ENCODE data around the gene ANGPTL4. TPM values are rescaled to one million over a fixed set of nuclear protein-coding genes. Genes with fewer than 3 reads are reported as not detected.
A peak's percentile ranks its signal among the peaks of the same experiment; 100 is the strongest.

Gene ANGPTL4
- total and polyA plus RNA-seq, 9 of the 15 experiments (the other 6 are each of a cell fraction or from before 2014, with no cell fraction given) = 0.05 to 0.77 (median 0.22) TPM; not detected in 4

- TF ChIP-seq STAT6 (CRISPR knock-in tag; IDR thresholded peaks at IDR 0.05) (peak; percentile 88; the same call in 1 of the 2 replicates), NFRKB (IDR thresholded peaks at IDR 0.05; ENCODE audit: low read depth) (peak; percentile 79), CEBPG (CRISPR knock-in tag; IDR thresholded peaks at IDR 0.05) (no peak), CEBPG (tag; conservative IDR thresholded peaks at IDR 0.05 in 1 of 2, IDR thresholded peaks at IDR 0.05 in 1 of 2) (no peak), TSC22D4 (tag; IDR thresholded peaks at IDR 0.05) (no peak), HOMEZ (CRISPR knock-in tag; IDR thresholded peaks at IDR 0.05) (no peak), RFX7 (CRISPR knock-in tag; IDR thresholded peaks at IDR 0.05) (no peak), TARDBP (IDR thresholded peaks at IDR 0.05) (no peak), RBM17 (IDR thresholded peaks at IDR 0.05; ENCODE audit: borderline replicate concordance, low read depth, low read length) (no peak), TAL1 (IDR thresholded peaks at IDR 0.05) (no peak), PRPF4 (IDR thresholded peaks at IDR 0.05; ENCODE audit: insufficient read depth, low read depth, low read length, poor library complexity, severe bottlenecking) (peak; percentile 72), HNRNPL (IDR thresholded peaks at IDR 0.05; ENCODE audit: low read depth, low read length) (no peak), MCM2 (IDR thresholded peaks at IDR 0.05; ENCODE audit: low read depth) (no peak), E2F6 (IDR thresholded peaks at IDR 0.05; ENCODE audit: borderline replicate concordance in 1 of 2, extremely low read depth in 1 of 2, insufficient read depth in 1 of 2, insufficient read length in 1 of 2, low read depth in 1 of 2, low read length in 1 of 2, poor library complexity in 1 of 2, severe bottlenecking in 1 of 2) (peak; percentile 21 to 43), GMEB1 (CRISPR knock-in tag; IDR thresholded peaks at IDR 0.05) (peak; percentile 71), CGGBP1 (CRISPR knock-in tag; IDR thresholded peaks at IDR 0.05) (no peak), ELF1 (tag; IDR thresholded peaks at IDR 0.05) (peak; percentile 65), C11orf30 (IDR thresholded peaks at IDR 0.05; ENCODE audit: low read depth) (peak; percentile 99), SRSF9 (IDR thresholded peaks at IDR 0.05; ENCODE audit: borderline replicate concordance, low read depth, low read length) (no peak), ZFP1 (CRISPR knock-in tag; IDR thresholded peaks at IDR 0.05) (no peak), DNMT1 (IDR thresholded peaks at IDR 0.05) (no peak)
These were observed 42.6 kb upstream of the ANGPTL4 start, which contains the start of the genes NDUFA7 and RPS28 (continued) for GRCh38 chr19:8321067-8321985.
